GM10847 (cell line): ENCODE measurements around the gene WDR70.

ENCODE experiments used
- POLR2A ChIP-seq: IDR thresholded peaks from 2 replicates; pipeline ENCODE4 v1.6.1; 2011; ENCODE audit not compliant: insufficient read length; ENCODE audit errors: extremely low read depth

Gene WDR70

GRCh38 chr5:37477426-37477825 is 98.3 kb downstream of the WDR70 start:
- TF ChIP-seq POLR2A, result no peak

- no peak for TF ChIP-seq POLR2A
Observed at GRCh38 chr5:37478121-37478894, 99.2 kb downstream of the WDR70 start.

DNA sequence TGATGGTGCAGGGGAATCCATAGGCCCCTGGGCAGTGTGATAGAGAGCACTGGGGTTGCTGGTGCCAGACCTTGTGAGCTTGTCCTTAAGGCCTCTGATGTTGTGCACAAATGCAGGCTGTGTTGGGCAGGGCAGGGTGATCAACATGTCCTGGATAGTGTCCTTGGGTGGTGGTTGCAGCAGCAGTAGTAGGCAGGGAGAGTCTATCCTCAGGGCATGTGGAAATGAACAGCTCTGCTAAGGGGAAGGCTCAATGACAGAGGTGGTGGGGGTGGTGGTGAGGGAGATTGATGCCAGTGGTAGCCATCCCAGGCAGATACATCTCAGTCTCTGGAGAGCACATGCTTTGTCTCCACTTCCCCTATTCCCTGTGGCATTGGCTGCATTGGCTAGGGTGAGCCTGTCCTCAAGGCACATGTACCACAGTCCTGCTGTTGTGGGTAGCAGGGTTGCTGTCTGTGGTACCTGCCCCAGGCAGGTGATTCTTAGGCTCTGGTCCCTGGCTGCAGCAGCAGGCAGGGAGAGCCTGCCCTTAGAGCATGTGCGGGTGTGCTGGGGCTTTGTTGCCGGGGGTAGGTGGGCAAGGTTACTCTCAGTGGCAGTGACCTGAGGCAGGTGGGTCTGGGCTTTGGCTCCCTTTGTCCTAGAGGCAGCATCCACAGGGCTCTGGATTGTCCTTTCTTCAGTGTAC is 111.1 kb downstream of the WDR70 start:
- no peak for TF ChIP-seq POLR2A

GRCh38 chr5:37490931-37491330 is 111.8 kb downstream of the WDR70 start:
- TF ChIP-seq POLR2A, result no peak

DNA sequence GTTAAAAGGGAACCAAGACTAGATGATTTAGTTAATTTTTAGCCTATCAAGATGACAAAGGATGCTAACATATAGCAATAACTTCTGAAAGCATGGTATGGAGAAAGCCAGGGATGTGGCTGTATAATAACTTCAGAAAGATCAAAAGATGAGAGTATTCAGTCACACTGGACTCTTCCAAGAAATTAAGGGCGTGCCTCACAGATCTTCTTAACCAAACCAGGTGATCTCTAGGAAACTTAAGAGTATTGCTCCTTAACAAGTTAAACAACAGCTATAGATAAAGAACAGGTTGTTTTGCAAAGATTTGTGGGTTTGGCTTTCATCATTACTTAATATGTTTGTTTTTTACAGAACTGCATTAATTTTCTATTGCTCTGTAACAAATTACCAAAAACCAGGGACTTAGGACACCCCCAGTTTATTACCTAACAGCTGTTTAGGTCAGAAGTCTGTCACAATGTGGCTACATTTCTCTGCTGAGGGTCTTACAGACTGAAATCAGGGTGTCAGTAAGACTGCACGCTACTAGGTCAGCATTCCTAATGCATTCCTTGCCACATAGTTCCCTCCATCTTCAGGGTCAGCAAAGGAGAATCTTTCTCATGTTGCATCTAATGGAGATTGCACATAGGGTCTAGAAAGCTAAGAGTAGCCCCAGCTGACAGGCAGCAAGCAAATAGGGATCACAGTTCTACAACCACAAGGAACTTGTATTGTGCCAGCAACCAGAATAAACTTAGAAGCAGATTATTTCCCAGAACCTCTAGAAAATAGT is 113.8 kb downstream of the WDR70 start:
- TF ChIP-seq POLR2A, result no peak

DNA sequence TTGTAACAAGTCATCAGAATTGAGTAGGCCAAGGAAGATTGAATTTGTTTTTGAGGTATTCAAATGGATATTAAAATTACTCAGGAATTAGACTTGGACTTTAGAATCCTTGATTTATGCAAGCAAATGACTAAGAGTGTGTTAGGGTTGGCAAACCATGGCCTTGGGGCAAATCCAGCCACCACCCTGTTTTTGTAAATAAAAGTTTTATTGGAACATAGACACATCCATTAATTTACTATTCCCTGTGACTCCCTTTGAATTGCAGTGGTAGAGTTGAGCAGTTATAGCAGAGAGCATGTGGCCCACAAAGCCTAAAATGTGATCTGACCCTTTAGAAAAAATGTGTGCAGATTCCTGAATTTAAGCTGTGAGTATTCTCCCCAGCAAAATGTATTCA is 115.6 kb downstream of the WDR70 start:
- no peak for TF ChIP-seq POLR2A

GRCh38 chr5:37495210-37495609 is 116.1 kb downstream of the WDR70 start:
- no peak for TF ChIP-seq POLR2A

GRCh38 chr5:37495668-37496347 is 116.7 kb downstream of the WDR70 start:
- TF ChIP-seq POLR2A, result no peak

GRCh38 chr5:37496902-37497445 is 117.9 kb downstream of the WDR70 start:
- no peak for TF ChIP-seq POLR2A

DNA sequence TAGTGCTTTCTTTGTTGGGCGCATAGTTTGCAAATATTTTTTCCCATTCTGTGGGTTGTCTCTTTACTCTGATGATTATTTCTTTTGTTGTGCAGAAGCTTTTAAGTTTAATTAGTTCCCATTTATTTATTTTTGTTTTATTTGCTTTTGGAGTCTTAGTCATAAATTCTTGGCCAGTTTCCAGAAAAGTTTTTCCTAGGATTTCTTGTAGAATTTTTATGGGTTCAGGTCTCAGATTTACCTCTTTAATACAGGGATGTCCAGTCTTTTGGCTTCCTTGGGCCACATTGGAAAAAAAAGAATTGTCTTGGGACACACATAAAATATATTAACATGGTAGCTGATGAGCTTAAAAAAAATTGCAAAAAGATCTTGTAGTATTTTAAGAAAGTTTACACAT is 122.0 kb downstream of the WDR70 start:
- no peak for TF ChIP-seq POLR2A

GRCh38 chr5:37506241-37506640 is 127.1 kb downstream of the WDR70 start:
- no peak for TF ChIP-seq POLR2A

GRCh38 chr5:37506722-37507121 is 127.6 kb downstream of the WDR70 start:
- TF ChIP-seq POLR2A, result no peak

DNA sequence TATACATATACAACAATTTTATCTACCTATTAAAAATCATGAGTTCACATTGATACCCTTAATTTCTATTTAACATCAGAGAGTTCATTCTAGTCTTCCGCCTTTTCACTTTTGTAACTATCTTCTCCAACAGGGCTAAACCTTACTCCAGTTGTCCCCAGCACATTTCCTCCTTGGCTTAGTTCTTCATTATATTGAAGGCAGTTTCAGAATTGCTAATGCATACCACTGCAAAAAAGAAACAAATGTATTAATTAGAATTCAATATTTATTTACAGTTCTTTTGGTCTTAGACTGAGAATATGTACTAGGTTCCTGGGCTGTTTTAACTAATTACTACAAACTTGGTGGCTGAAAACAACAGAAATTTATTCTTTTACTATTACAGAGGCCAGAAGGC is 132.5 kb downstream of the WDR70 start:
- TF ChIP-seq POLR2A, result no peak

DNA sequence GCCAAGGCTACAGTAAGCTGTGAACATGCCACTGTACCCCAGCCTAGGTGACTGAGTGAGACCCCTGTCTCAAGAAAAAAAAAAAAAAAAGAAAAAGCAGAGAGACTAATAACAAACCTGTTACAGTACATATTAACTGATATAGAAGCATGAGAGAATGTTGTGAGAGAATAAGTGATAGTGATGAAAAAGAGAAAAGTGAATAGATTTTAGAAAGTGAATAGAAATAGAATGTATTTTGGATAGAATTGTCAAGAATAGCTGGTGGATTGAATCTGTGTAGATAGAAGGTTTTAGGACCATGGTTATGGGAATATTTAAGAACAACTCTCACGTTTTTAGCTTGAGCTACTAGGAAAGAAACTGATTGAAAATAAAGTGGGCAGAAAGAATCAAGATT is 135.8 kb downstream of the WDR70 start:
- TF ChIP-seq POLR2A, result no peak

- TF ChIP-seq POLR2A, result no peak
Observed at GRCh38 chr5:37517686-37518085, 138.6 kb downstream of the WDR70 start.

GRCh38 chr5:37519304-37519703 is 140.2 kb downstream of the WDR70 start:
- no peak for TF ChIP-seq POLR2A

DNA sequence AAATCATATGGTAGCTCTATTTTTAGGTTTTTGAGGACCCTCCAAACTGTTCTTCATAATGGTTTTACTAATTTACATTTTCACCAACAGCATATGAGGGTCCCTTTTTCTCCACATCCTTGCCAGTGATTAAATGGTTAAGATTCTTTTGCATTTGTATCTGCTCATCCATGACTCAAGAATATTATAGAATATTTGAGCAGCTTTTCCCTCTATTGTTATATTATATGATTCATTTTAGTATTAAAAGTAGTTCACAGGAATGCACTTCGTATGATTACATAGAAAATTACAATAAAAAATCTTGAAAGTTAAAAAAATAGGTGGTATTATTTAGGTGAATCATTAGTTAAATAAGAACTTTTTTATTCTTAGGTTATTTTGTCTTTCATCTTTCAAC is 140.7 kb downstream of the WDR70 start:
- TF ChIP-seq POLR2A, result no peak
